Psoas muscle (tissue), 8 donors: ENCODE results near the gene DNASE1. TPM values are rescaled to one million over a fixed set of nuclear protein-coding genes. Genes with fewer than 3 reads are reported as not detected.

Source experiments
- ATAC-seq, 4 donors: fragments of 200-7000 bp; cut with Tn5 transposase; one replicate each; pipeline ENCODE4 v1.9.1; 2020; ENCODE audit warnings: moderate library complexity in 3 of 4, mild to moderate bottlenecking in 2 of 4
- DNase-seq, 2 donors: peaks; one replicate each; pipeline ENCODE4 v3.0.0-alpha.2; 2020
- H3K27ac ChIP-seq: fragments of 200-600 bp; one replicate; pipeline ENCODE4 v1.8.0; 2022
- H3K27me3 ChIP-seq, 3 donors: fragments of 200-600 bp in 1 of 3; one replicate each; pipeline versions ENCODE4 v1.6.1 to v1.8.0; 2013 to 2022; ENCODE audit warnings: low read length in 2 of 3, mild to moderate bottlenecking in 2 of 3, moderate library complexity in 1 of 3; ENCODE audit not compliant: insufficient read depth in 3 of 3
- H3K36me3 ChIP-seq, 2 donors: fragments of 200-600 bp in 1 of 2; one replicate each; pipeline versions ENCODE4 v1.6.1 to v1.8.0; 2013 to 2022; ENCODE audit warnings: low read depth in 1 of 2, mild to moderate bottlenecking in 1 of 2, moderate library complexity in 1 of 2; ENCODE audit not compliant: insufficient read depth in 1 of 2
- H3K4me1 ChIP-seq: fragments of 200-600 bp; one replicate; pipeline ENCODE4 v1.8.0; 2022
- H3K4me3 ChIP-seq: fragments of 200-600 bp; one replicate; pipeline ENCODE4 v1.8.0; 2022; ENCODE audit warnings: mild to moderate bottlenecking
- H3K9me3 ChIP-seq: fragments of 200-600 bp; one replicate; pipeline ENCODE4 v1.8.0; 2022
- WGBS, 3 donors: extraction: QIAGEN DNeasy Blood & Tissue Kit; methylation state at CpG; one replicate each; pipeline versions ENCODE4 v1.1.6 to v1.1.7; 2013; 5-methylcytosine and 5-hydroxymethylcytosine counted together
- intact Hi-C, 2 donors: fragments of 100-400 bp; cut with DNase I; formaldehyde crosslinking; loops; one replicate each; pipeline versions ENCODE4 v1.11.0 to v1.14.2; 2022
- polyA plus RNA-seq, 3 donors: library from polyadenylated mRNA; stranded (reverse); fragments of 200-250 nt; gene quantifications; one replicate each; pipeline ENCODE4 v1.2.3, GENCODE V29; 2013
- total RNA-seq, 4 donors: library from RNA; stranded (reverse); fragmentation: NEBNext Ultra II Directional in 2 of 4; extraction: Animal tissue kit (Norgen Biotek cat#: 25700) in 2 of 4; gene quantifications; one replicate each; pipeline versions ENCODE4 v1.2.1 to v1.2.4, GENCODE V29; 2021 to 2023
- TF ChIP-seq, protein P1 (sequence below): fragments of 200-600 bp; IDR thresholded peaks from one replicate; pipeline ENCODE4 v1.8.0; 2022; ENCODE audit warnings: antibody characterized with exemption
- donor health status: healthy with polysubstance abuse.
- donor health status: DM: no; HTN: no; CAD: no; lungs with moderate emphysema.
- donor health status: Bipolar disorder and iron deficiency.
- donor health status: healthy.
- donor health status: DM: yes; HTN: yes; CAD: no.
- donor health status: DM: no; HTN: no; CAD: no.
- donor health status: DM: no; HTN: no; CAD: no.
- donor health status: DM: yes; HTN: yes; CAD: no.

DNASE1 gene
- total and polyA plus RNA-seq, 7 donors, result 0.46 to 7.3 (median 3.1) TPM

DNA sequence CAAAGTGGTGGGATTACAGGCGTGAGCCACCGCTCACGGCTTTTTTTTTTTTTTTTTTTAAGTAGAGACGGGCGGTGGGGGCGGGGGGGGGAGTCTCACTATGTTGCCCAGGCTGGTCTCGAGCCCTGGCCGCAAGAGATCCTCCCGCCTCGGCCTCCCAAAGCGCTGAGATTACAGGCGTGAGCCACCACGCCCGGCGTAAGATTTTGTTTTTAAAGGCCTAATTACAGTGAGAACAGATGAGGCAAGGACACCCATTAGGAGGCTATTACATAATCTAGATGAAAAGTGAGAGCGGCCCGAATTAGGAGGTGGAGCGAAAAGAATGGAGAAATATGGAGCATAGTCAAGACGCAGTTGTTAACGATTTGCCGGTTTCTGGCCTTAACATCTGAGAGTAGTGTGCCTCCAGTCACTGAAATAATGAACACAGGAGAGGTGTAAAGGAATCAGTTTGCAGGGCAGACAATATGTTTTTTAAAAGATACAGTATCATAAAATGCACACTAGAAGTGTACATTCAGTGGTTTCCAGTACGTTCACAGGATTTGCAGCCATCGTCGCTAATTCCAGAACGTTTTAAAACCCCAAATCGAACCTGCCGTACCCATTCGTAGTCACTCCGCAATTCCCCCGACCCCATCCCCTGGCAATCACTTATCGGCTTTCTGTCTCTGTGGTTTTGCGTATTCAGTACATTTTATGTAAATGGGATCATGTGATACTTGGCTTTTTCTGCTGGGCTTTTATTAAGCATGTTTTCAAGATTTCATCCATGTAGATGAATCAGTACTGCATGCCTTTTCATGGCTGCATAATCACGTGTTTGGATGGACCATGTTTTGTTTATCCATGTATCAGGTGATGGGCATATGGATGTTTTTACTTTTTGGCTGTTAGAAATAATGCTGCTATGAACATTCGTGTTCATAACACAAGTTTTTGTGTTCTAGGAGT, 41.7 kb upstream of the DNASE1 start:
- Histone ChIP-seq H3K9me3 (no peaks in the 10 kb centered on the region), H3K4me1 (peaks cover 12% of the 10 kb centered on the region), H3K4me3 (peak overlapping the region; percentile 98), H3K27ac (no peak overlapping the region), H3K27me3 (no peaks in the 10 kb centered on the region), H3K36me3 (no peaks in the 10 kb centered on the region)
- ATAC-seq, result no peak
- whole genome bisulfite sequencing, 3 donors, result 78 to 83% (median 82%) methylated on average over 31 to 34 of the region's 34 CpGs
- intact Hi-C loops, result loop anchor here in 1 of 2 donors (5.0 kb wide), 1 partner anchor 85 kb away; no protein-coding TSS in a partner anchor
- DNase-seq, result no peak
- TF ChIP-seq, protein P1, sequence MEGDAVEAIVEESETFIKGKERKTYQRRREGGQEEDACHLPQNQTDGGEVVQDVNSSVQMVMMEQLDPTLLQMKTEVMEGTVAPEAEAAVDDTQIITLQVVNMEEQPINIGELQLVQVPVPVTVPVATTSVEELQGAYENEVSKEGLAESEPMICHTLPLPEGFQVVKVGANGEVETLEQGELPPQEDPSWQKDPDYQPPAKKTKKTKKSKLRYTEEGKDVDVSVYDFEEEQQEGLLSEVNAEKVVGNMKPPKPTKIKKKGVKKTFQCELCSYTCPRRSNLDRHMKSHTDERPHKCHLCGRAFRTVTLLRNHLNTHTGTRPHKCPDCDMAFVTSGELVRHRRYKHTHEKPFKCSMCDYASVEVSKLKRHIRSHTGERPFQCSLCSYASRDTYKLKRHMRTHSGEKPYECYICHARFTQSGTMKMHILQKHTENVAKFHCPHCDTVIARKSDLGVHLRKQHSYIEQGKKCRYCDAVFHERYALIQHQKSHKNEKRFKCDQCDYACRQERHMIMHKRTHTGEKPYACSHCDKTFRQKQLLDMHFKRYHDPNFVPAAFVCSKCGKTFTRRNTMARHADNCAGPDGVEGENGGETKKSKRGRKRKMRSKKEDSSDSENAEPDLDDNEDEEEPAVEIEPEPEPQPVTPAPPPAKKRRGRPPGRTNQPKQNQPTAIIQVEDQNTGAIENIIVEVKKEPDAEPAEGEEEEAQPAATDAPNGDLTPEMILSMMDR, result no peak

DNA sequence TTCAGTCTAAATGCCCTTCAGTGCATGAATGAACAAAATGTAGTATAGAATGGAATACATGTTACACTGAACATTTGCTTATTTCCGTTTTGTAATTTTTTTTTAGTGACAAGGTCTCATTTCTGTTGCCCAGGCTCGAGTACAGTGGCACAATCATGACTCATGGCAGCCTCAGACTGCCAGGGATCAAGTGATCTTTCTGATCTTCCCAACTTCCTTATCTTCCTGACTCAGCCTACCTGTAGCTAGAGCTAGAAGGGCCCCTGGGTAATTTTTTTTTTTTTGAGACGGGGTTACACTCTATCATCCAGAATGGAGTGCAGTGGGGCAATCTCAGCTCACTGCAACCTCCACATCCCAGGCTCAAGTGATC, 35.7 kb upstream of the DNASE1 start:
- Histone ChIP-seq H3K36me3 (no peaks in the 10 kb centered on the region), H3K4me1 (no peaks in the 10 kb centered on the region), H3K9me3 (no peaks in the 10 kb centered on the region), H3K27me3 (no peaks in the 10 kb centered on the region), H3K4me3 (no peak overlapping the region), H3K27ac (no peak overlapping the region)
- DNase-seq (no peak), ATAC-seq (peak in 2 of 4 donors; percentile 37 to 50)
- intact Hi-C loops, result no loop called here
- TF ChIP-seq, protein P1, result no peak
- 79 to 94% (median 80%) methylated on average over 3 of the region's 3 CpGs for WGBS, 3 donors

DNA sequence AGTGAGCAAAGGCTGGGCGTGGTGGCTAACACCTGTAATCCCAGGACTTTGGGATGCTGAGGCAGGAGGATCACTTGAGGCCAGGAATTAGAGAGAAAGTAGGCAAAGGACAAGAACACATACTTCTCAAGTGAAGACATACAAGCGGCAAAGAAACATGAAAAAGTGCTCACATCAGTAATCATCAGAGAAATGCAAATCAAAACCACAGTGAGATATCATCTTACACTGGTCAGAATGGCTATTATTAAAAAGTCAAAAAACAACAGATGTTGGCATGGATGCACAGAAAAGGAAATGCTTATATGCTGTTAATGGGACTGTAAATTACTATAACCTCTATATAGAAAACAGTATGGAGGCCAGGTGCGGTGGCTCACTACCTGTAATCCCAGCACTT, 30.8 kb upstream of the DNASE1 start:
- ATAC-seq, result no peak
- 90 to 93% (median 93%) methylated on average over 3 of the region's 3 CpGs for WGBS, 3 donors
- intact Hi-C loops, result no loop called here

DNA sequence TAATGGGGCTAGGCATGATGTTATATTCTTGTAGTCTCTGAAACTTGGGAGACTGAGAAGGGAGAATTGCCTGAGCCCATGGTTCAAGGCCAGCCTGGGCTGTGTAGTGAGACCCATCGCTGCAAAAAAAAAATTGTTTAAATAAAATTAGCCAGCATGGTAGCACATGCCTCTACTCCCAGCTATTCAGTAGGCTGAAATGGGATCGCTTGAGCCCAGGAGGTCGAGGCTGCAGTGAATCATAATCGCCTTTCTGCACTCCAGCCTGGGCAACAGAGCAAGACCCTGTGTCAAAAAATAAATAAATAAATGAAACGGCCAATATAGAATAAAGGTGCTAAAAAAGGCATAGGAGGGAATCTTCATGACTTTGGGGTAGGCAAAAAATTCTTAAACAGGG, 29.2 kb upstream of the DNASE1 start:
- H3K4me3 ChIP-seq, result no peak overlapping the region
- intact Hi-C loops, result no loop called here
- DNase-seq, result no peak
- H3K9me3 ChIP-seq, result no peaks in the 10 kb centered on the region
- no peaks in the 10 kb centered on the region for H3K4me1 ChIP-seq
- WGBS, 3 donors, result 90 to 93% (median 91%) methylated on average over 5 of the region's 5 CpGs
- no peaks in the 10 kb centered on the region for H3K27me3 ChIP-seq
- no peak overlapping the region for H3K27ac ChIP-seq
- TF ChIP-seq, protein P1, result no peak
- no peaks in the 10 kb centered on the region for H3K36me3 ChIP-seq
- ATAC-seq, result no peak

More for the DNA sequence above, 30.8 kb upstream of the DNASE1 start:
- Histone ChIP-seq H3K27ac (no peak overlapping the region), H3K4me1 (no peaks in the 10 kb centered on the region), H3K4me3 (no peak overlapping the region), H3K9me3 (no peaks in the 10 kb centered on the region), H3K27me3 (no peaks in the 10 kb centered on the region), H3K36me3 (no peaks in the 10 kb centered on the region)
- TF ChIP-seq, protein P1, result no peak
- DNase-seq, result no peak
